NB4 (cell line): ENCODE measurements around the gene PRKG2.

Source experiments
- CTCF ChIP-seq: IDR thresholded peaks from one replicate; pipeline ENCODE4 v1.5.1; 2012; ENCODE audit warnings: low read depth, low read length
- MYC ChIP-seq: IDR thresholded peaks from 2 replicates; pipeline ENCODE4 v1.6.1; 2011; ENCODE audit warnings: low read depth, low read length

GRCh38 chr4:81164623-81165416 lies 50.2 kb downstream of the PRKG2 start:
- no peak for TF ChIP-seq MYC
- TF ChIP-seq CTCF: no peak
